HepG2 (cell line): Measurements from ENCODE around the gene SMAD1. TPM values are rescaled to one million over a fixed set of nuclear protein-coding genes. Genes with fewer than 3 reads are reported as not detected.

Experiments
- ATAC-seq: fragments of 200-7000 bp; cut with Tn5 transposase; 3 replicates; pipeline ENCODE4 v1.9.1; 2020; ENCODE audit warnings: mild to moderate bottlenecking, moderate library complexity
- BruUV-seq: library from RNA; stranded (reverse); fragments of 400-500 nt; replicated peaks from 2 replicates; lab custom pipeline; 2021; lab: Mats Ljungman, UMichigan
- CTCF ChIA-PET: fragments of 300-600 bp; formaldehyde crosslinking; extraction: SDS; loops from one replicate; lab custom pipeline; 2021; ENCODE audit warnings: low total read pairs, inconsistent platforms, low intra/inter-chr PET ratio; lab: Yijun Ruan, JAX
- POLR2A ChIA-PET: fragments of 350-600 bp; sonication (Branson Sonifier 250); formaldehyde crosslinking; loops from one replicate; lab custom pipeline; 2020; ENCODE audit warnings: antibody characterized with exemption, inconsistent platforms; lab: Yijun Ruan, JAX
- DNase-seq: peaks from one replicate; pipeline ENCODE4 v3.0.0-alpha.2; 2015; ENCODE audit warnings: low spot score
- FAIRE-seq: peaks from 3 replicates; lab custom pipeline; 2011; peaks lifted over from hg19 to GRCh38; lab: Jason Lieb, UNC
- H2AFZ ChIP-seq: one replicate; pipeline ENCODE4 v1.6.1; 2011; ENCODE audit warnings: low read length, inconsistent platforms
- H3K27ac ChIP-seq: fragments of 300-600 bp; 3 replicates; pipeline ENCODE4 v1.8.0; 2011; ENCODE audit warnings: mixed run types, mild to moderate bottlenecking, mixed read lengths, low read length, inconsistent platforms; ENCODE audit not compliant: insufficient read depth; ENCODE audit errors: extremely low read length
- H3K27me3 ChIP-seq, 2 experiments: fragments of 200-600 bp in 1 of 2; 2 replicates in 1 of 2; 3 replicates in 1 of 2; pipeline versions ENCODE4 v1.6.0 to v1.8.0; 2011; ENCODE audit warnings: low read length in 2 of 2, mild to moderate bottlenecking in 2 of 2, moderate library complexity in 2 of 2, inconsistent platforms in 1 of 2; ENCODE audit not compliant: insufficient read depth in 2 of 2, control insufficient read depth in 1 of 2
- H3K36me3 ChIP-seq, 2 experiments: fragments of 200-600 bp in 1 of 2; replicated peaks in 1 of 2; 2 replicates in 1 of 2; 3 replicates in 1 of 2; pipeline versions ENCODE4 v1.5.1 to v1.8.0; 2011; ENCODE audit warnings: low read length in 2 of 2, inconsistent platforms in 1 of 2; ENCODE audit not compliant: insufficient read depth in 2 of 2, control insufficient read depth in 1 of 2
- H3K4me1 ChIP-seq: 2 replicates; pipeline ENCODE4 v1.5.1; 2012; ENCODE audit warnings: low read length, inconsistent platforms; ENCODE audit not compliant: insufficient read depth
- H3K4me2 ChIP-seq: 2 replicates; pipeline ENCODE4 v1.6.0; 2011; ENCODE audit warnings: low read depth, low read length, inconsistent platforms
- H3K4me3 ChIP-seq, 3 experiments: fragments of 200-600 bp in 1 of 3; sonication (generic), shearing (Covaris generic) in 1 of 3; replicated peaks in 1 of 3; 2 replicates each; pipeline ENCODE4 v1.5.1; 2011 to 2016; ENCODE audit warnings: low read length in 3 of 3, inconsistent platforms in 2 of 3, low read depth in 2 of 3, mild to moderate bottlenecking in 2 of 3, control low read depth in 1 of 3, mixed read lengths in 1 of 3; ENCODE audit not compliant: insufficient read depth in 1 of 3
- H3K79me2 ChIP-seq: one replicate; pipeline ENCODE4 v1.6.1; 2011; ENCODE audit warnings: low read length, inconsistent platforms; ENCODE audit not compliant: insufficient read depth
- H3K9ac ChIP-seq: 2 replicates; pipeline ENCODE4 v1.6.0; 2011; ENCODE audit warnings: mild to moderate bottlenecking, low read depth, low read length, inconsistent platforms; ENCODE audit not compliant: insufficient read depth
- H3K9me3 ChIP-seq: 2 replicates; pipeline ENCODE4 v1.5.1; 2012; ENCODE audit warnings: mild to moderate bottlenecking, low read length
- H4K20me1 ChIP-seq: 2 replicates; pipeline ENCODE4 v1.6.0; 2011; ENCODE audit warnings: inconsistent platforms, mild to moderate bottlenecking, low read length, moderate library complexity; ENCODE audit not compliant: insufficient read depth
- AGO2 ChIP-seq: fragments of 200-400 bp; formaldehyde crosslinking; optimal IDR thresholded peaks from 2 replicates; pipeline ENCODE3; 2017; ENCODE audit warnings: mild to moderate bottlenecking, low read depth, low read length, moderate library complexity
- GATAD2A ChIP-seq: IDR thresholded peaks from 2 replicates; pipeline ENCODE4 v1.6.1; 2016
- MAX ChIP-seq: IDR thresholded peaks from 2 replicates; pipeline ENCODE4 v1.6.1; 2012; ENCODE audit warnings: inconsistent platforms
- PAWR ChIP-seq: sonication (generic); formaldehyde crosslinking; IDR thresholded peaks from 2 replicates; pipeline ENCODE4 v1.4.0; 2020; ENCODE audit warnings: missing genetic modification reagents, mild to moderate bottlenecking, borderline replicate concordance
- TRIM22 ChIP-seq: fragments of 450-650 bp; IDR thresholded peaks from 2 replicates; pipeline ENCODE4 v1.6.1; 2017
- ZBTB7A ChIP-seq: sonication (generic); formaldehyde crosslinking; IDR thresholded peaks from 2 replicates; pipeline ENCODE4 v1.8.0; 2022; ENCODE audit warnings: mild to moderate bottlenecking, missing genetic modification reagents
- ZC3H13 ChIP-seq: sonication (generic); formaldehyde crosslinking; IDR thresholded peaks from 2 replicates; pipeline ENCODE4 v1.8.1; 2023; ENCODE audit warnings: mild to moderate bottlenecking, missing genetic modification reagents, moderate library complexity
- ZNF12 ChIP-seq: sonication (generic); formaldehyde crosslinking; IDR thresholded peaks from 2 replicates; pipeline ENCODE4 v1.5.0; 2020; ENCODE audit warnings: missing genetic modification reagents
- ZNF264 ChIP-seq: sonication (generic); formaldehyde crosslinking; IDR thresholded peaks from 2 replicates; pipeline ENCODE4 v1.4.0; 2020; ENCODE audit warnings: missing genetic modification reagents
- ZNF430 ChIP-seq: sonication (generic); formaldehyde crosslinking; IDR thresholded peaks from 2 replicates; pipeline ENCODE4 v1.9.0; 2021; ENCODE audit warnings: mild to moderate bottlenecking, missing genetic modification reagents
- ZNF431 ChIP-seq: sonication (generic); formaldehyde crosslinking; IDR thresholded peaks from 2 replicates; pipeline ENCODE4 v1.9.0; 2022; ENCODE audit warnings: missing genetic modification reagents, low read depth, mild to moderate bottlenecking, borderline replicate concordance
- ZNF609 ChIP-seq: sonication (generic); formaldehyde crosslinking; IDR thresholded peaks from 2 replicates; pipeline ENCODE4 v1.4.0; 2020; ENCODE audit warnings: mild to moderate bottlenecking, missing genetic modification reagents, borderline replicate concordance
- whole genome bisulfite sequencing: methylation state at CpG from one replicate; pipeline ENCODE4 v1.1.6; 2017; ENCODE audit warnings: low lambda C conversion rate; 5-methylcytosine and 5-hydroxymethylcytosine counted together
- in situ Hi-C: cut with HindIII; loops from 2 replicates; pipeline ENCODE4 v1.10.0; 2017; ENCODE audit warnings: low pct_unique_long_range_greater_than_20kb; ENCODE audit not compliant: extremely low pct_ligation_motif_present
- intact Hi-C: fragments of 100-400 bp; cut with micrococcal nuclease; formaldehyde crosslinking; loops from one replicate; pipeline ENCODE4 v1.10.0; 2022; ENCODE audit not compliant: unreplicated experiment
- polyA plus RNA-seq, 8 experiments: library from polyadenylated mRNA; depleted of rRNA in 3 of 8; stranded (reverse) in 7 of 8; unstranded in 1 of 8; fragments of >200 nt; fragmentation: Illumina TruSeq in 4 of 8; extraction: Trizol in 4 of 8; gene quantifications; 2 replicates each; pipeline versions ENCODE4 v1.2.1 to v1.2.3, GENCODE V29; 2011 to 2016; ENCODE audit warnings: low read depth in 4 of 8, missing spikeins in 1 of 8, mixed read lengths in 1 of 8; ENCODE audit not compliant: insufficient read depth in 1 of 8
- total RNA-seq, 5 experiments: library from RNA; depleted of rRNA; stranded (reverse); fragments of >200 nt; fragmentation: Illumina TruSeq; extraction: Trizol; gene quantifications; 2 replicates each; pipeline ENCODE4 v1.2.3, GENCODE V29; 2016; ENCODE audit warnings: low read depth in 1 of 5
- TF ChIP-seq, protein P1 (sequence below), 2 experiments: sonication (generic) in 1 of 2; formaldehyde crosslinking in 1 of 2; IDR thresholded peaks; 2 replicates each; pipeline versions ENCODE4 v1.4.0 to v1.6.1; 2016 to 2020; ENCODE audit warnings: borderline replicate concordance in 1 of 2, low read depth in 1 of 2, mild to moderate bottlenecking in 1 of 2, missing genetic modification reagents in 1 of 2

Gene SMAD1
- total and polyA plus RNA-seq, 2 of the 13 experiments (the other 11 are each of a cell fraction or from before 2014, with no cell fraction given), result 12.7 to 16.6 TPM

DNA sequence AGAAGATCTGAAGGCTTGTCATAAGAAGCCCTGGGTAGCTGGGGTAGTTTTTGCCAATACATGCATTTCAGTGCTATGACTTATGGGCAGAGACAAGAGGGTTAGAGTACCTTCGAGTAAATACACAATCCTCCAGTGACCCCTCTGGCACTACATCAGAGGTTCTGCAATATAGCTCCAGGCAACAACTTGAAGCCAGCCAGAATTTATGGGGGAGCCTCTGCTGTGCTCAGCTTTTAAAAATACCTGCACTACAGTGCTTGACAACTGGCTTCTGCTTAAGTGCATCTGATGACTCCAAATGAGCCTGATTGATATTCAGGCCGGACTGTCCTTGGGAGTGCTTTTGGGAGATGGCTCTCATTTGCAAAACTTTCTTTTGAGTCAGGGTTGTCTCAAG is 44.9 kb upstream of the SMAD1 start:
- FAIRE-seq (no peak), ATAC-seq (no peak)

More for the DNA sequence above, 44.9 kb upstream of the SMAD1 start:
- POLR2A ChIA-PET, result no interaction called here
- TF ChIP-seq ZC3H13 (CRISPR knock-in tag) (no peak), ZNF264 (no peak), GATAD2A (CRISPR knock-in tag) (no peak), ZNF12 (CRISPR knock-in tag) (no peak), ZNF430 (no peak), ZNF609 (CRISPR knock-in tag) (no peak), AGO2 (no peak), TRIM22 (no peak), MAX (no peak), ZBTB7A (CRISPR knock-in tag) (no peak), PAWR (CRISPR knock-in tag) (no peak), ZNF431 (CRISPR knock-in tag) (no peak)
- TF ChIP-seq, protein P1, sequence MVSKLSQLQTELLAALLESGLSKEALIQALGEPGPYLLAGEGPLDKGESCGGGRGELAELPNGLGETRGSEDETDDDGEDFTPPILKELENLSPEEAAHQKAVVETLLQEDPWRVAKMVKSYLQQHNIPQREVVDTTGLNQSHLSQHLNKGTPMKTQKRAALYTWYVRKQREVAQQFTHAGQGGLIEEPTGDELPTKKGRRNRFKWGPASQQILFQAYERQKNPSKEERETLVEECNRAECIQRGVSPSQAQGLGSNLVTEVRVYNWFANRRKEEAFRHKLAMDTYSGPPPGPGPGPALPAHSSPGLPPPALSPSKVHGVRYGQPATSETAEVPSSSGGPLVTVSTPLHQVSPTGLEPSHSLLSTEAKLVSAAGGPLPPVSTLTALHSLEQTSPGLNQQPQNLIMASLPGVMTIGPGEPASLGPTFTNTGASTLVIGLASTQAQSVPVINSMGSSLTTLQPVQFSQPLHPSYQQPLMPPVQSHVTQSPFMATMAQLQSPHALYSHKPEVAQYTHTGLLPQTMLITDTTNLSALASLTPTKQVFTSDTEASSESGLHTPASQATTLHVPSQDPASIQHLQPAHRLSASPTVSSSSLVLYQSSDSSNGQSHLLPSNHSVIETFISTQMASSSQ (IDR thresholded peaks at IDR 0.05; ENCODE audit: low read depth), result no peak
- TF ChIP-seq, protein P1 (CRISPR knock-in tag; IDR thresholded peaks at IDR 0.05; ENCODE audit: borderline replicate concordance), result no peak
- no peak overlapping the region for H2AFZ ChIP-seq
- no peak overlapping the region for H3K4me2 ChIP-seq
- intact Hi-C loops, result no loop called here
- no peak overlapping the region for H3K4me3 ChIP-seq
- H4K20me1 ChIP-seq, result no peaks in the 10 kb centered on the region
- H3K9me3 ChIP-seq, result no peaks in the 10 kb centered on the region
- no peaks in the 10 kb centered on the region for H3K36me3 ChIP-seq
- no peaks in the 10 kb centered on the region for H3K4me1 ChIP-seq
- H3K27me3 ChIP-seq, result no peaks in the 10 kb centered on the region; a peak in 1 of 5 replicates
- DNase-seq, result no peak
- H3K27ac ChIP-seq, result no peak overlapping the region
- no peaks in the 10 kb centered on the region for H3K79me2 ChIP-seq
- in situ Hi-C loops, result no loop called here
- no peak overlapping the region for H3K9ac ChIP-seq
- 22% methylated on average over 2 of the region's 2 CpGs for WGBS
- no TSS peak for BruUV-seq
- CTCF ChIA-PET, result no interaction called here
